ENCODE results near the gene FGFR2. TPM values are rescaled to one million over a fixed set of nuclear protein-coding genes. Genes with fewer than 3 reads are reported as not detected.

Gene FGFR2
- total RNA-seq, result 0.32 and 0.86 TPM in 2 replicates

DNA sequence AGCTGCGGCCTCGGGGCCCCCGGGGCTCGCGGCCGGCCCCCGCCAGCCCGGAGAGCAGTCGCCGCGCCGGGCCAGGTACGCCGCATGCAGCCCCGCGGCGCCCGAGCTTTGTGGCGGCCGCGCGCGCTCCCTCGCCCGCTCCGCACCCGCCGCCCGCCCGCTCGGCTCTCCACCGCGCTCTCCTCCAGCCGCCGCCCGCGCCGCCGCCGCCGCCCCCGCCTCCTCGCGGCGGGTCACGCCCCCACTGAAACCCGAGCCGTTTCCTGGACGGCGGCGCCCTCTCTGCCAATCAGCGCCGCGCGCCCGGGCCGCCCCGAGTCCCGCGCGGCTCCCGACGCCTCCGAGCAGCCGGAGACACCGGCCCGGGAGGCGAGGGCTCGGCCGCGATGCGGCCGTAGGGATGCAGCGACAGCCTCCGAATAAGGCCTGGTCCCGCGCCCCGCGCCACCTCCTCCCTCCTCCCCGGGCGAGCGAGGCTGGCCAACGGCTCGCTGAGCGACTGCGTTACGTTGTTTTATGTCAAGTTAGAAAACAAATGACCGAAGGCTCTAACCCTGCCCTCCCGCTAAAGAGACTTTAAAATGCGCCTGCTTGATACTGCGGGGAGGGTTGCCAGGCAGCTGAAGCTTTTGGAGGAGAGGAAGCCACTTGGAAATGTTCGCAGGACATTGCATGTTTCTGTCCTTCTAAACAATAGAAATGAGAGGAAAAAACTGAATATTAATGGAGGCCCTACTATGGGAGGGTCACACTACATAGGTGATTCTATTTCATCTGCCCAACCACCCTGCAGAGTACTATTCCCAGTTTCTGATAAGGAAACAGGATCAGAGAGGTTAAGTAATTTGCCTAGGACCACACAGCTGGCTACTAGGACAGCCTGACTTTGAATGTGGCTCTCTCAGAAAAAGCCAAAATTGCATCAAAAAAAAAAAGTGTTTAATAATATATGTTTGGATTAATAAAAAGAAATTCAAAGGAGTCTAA, at the start of gene FGFR2:
Gene FGFR2, minus strand, starts transcription at position 182 of the 987 bp plus-strand sequence. CDS start 4,627 bp downstream, outside the sequence.
- TF ChIP-seq CTCF (IDR thresholded peaks at IDR 0.05; ENCODE audit: insufficient read depth, low read depth, low read length), result no peak
- peak within 1 kb of the TSS; percentile 54 for H3K4me3 ChIP-seq (ENCODE audit: low read depth, low read length)
- peak; percentile 65 for DNase-seq (ENCODE audit: low read depth)

DNA sequence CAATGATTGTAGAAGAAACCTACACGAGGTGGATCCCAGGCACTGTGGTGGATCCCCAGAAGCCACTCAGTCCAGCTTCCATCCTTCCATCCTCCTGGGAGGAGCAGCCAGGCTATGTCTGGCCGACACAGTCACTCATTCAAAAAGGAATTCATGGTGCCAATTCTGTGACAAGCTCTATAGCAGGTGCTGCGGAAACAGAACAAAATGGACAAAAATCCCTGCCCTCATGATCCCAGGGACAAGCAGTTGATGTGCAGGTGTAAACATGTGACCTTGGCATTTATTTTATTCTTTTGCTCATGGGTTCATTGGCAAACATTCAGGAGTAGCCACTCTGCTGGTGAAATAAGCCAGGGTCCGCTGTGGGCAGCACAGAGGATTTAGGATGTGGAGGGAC, 49.2 kb upstream of the FGFR2 start:
- no peak for TF ChIP-seq CTCF (IDR thresholded peaks at IDR 0.05; ENCODE audit: insufficient read depth, low read depth, low read length)

GRCh38 chr10:121645696-121646095, 47.5 kb upstream of the FGFR2 start:
- DNase-seq (ENCODE audit: low read depth), result no peak
- no peak overlapping the region for H3K4me3 ChIP-seq (ENCODE audit: low read depth, low read length)
- TF ChIP-seq CTCF (IDR thresholded peaks at IDR 0.05; ENCODE audit: insufficient read depth, low read depth, low read length), result no peak

More for the DNA sequence above, 49.2 kb upstream of the FGFR2 start:
- no peak overlapping the region for H3K4me3 ChIP-seq (ENCODE audit: low read depth, low read length)
- DNase-seq (ENCODE audit: low read depth), result no peak

GRCh38 chr10:121644501-121644900, 46.3 kb upstream of the FGFR2 start:
- DNase-seq (ENCODE audit: low read depth), result no peak
- no peak for TF ChIP-seq CTCF (IDR thresholded peaks at IDR 0.05; ENCODE audit: insufficient read depth, low read depth, low read length)
- H3K4me3 ChIP-seq (ENCODE audit: low read depth, low read length), result no peak overlapping the region

- no peak overlapping the region for H3K4me3 ChIP-seq (ENCODE audit: low read depth, low read length)
- no peak for DNase-seq (ENCODE audit: low read depth)
- TF ChIP-seq CTCF (IDR thresholded peaks at IDR 0.05; ENCODE audit: insufficient read depth, low read depth, low read length), result no peak
These were observed 42.0 kb upstream of the FGFR2 start for GRCh38 chr10:121640266-121640665.

DNA sequence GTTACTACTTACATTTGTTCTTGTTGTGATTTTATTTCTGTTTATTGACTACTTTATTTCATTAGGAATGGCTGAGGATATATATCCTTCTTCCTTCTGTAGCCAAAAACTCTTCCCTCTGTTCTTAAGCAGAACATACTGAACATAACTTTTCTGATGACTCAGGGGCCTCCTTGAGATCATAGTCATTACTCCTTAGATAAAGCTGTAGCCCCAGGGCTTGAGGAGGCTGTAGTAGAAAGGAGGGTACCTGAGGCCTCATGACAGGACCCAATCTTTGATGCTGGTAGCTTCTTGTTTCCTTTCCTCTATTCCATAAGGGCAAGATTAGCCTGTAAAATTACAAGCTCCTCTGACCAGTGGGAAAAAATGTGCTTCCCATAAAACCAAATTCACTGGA, 41.2 kb upstream of the FGFR2 start:
- no peak for DNase-seq (ENCODE audit: low read depth)
- H3K4me3 ChIP-seq (ENCODE audit: low read depth, low read length), result no peak overlapping the region
- TF ChIP-seq CTCF (IDR thresholded peaks at IDR 0.05; ENCODE audit: insufficient read depth, low read depth, low read length), result no peak
